ENCODE measurements around the gene ATXN10.
"Not testable (repeated sequence)": the region's sequence is repeated elsewhere in the genome, so short reads cannot be mapped to it uniquely, and the experiment has no call there.

The ATXN10 gene

DNA sequence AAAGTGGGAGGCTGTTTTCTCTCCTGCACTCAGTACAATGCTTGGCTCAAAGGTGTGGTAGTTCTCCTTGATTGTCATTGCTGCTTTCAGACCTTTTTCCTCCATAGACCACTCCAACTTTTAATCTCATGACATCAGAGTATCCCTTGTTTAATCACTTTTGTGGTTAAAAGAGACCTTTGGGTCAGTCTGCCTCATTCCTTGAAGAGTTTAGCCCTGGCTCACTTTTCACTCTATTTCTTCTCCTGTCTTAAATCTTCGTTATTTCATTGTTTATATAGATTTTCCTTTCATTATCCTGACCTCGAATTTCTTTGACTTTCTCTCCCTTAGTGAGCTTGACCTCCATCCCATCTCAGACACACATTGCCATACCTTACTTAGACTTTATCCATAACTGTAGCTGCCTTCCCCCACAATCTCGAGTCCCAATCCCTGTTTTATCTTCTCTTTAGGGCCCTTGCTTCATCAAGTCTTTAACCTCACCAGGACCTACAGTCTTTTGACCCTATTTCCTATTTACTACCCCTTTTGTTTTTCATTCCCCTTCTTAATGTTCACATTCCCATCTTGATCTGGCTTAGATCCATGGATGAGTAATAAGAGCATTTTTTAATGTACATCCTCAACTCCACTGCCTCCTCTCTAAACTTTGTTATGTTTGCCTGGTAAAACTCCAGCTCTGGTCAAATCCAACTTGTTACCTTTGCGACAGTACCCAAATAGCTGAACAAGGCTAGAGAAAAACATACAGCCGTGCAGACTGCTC is 9.5 kb downstream of the ATXN10 start:
- peak; percentile 60 for DNase-seq

DNA sequence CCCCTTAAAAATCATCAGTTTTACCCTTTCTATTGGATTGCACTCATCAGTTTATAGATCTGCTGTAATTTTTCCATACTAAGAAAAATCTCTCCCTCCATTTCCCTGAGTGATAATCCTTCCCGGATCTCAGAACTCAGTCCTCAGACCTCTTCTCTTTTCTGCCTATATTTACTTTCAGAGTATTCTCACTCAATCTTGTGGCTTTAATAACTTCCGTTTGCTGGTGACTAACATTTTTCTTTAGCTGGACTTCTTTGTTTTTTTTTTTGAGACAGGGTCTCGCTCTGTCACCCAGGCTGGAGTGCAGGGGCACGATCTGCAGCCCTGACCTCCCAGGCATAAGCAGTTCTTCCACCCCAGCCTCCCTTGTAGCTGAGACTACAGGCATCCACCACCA is 10.4 kb downstream of the ATXN10 start:
- DNase-seq, result no peak

DNA sequence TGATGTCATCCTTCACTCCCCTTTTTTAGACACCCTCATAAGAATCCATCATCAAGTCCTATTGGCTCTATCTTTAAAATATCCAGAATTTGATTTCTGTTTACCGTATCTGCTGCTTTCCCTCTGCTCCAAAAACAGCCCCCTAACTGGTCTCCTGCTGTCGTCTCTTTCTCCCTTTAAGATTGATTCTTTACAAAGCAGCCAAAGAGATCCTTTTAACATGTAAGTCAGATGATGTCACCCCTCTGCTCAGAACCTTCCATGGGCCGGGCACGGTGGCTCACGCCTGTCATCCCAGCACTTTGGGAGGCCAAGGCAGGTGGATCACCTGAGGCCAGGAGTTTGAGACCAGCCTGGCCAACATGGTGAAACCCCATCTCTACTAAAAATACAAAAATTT is 11.1 kb downstream of the ATXN10 start:
- DNase-seq, result not testable (repeated sequence)

DNA sequence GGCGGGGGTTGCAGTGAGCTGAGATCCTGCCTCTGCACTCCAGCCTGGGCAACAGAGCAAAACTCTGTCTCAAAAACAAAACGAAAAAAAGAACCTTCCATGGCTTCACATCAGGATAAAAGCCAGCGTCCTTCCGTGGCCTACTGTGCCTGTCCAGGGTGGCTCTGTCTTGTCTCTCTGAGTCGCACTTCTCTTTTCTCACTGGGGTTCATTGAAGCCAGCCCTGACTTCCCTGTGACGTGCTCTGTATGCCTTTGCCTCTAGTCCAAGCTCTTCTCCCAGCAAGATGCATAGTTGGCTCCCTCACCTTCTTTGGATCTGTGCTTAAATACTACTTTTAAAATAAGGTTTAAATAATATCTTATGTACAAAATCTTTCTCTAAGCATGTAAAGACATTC is 11.6 kb downstream of the ATXN10 start:
- no peak for DNase-seq

DNA sequence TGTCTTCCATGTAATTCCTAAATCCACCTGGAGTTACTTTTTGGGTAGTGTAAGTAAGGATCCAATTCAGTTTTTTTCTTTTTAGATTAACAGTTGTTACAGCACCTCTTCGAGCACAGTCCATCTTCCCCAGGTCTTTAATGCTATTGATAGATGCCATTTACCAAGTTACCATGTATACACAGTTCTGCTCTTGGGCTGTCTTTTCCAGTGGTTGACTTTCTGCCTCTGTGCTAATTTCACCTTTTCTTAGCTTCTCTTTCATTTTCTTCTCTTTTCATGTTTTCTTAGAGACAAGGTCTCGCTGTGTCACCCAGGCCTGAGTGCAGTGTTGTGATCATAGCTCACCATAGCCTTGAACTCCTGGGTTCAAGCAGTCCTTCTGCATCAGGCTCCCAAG is 12.0 kb downstream of the ATXN10 start:
- DNase-seq, result no peak

DNA sequence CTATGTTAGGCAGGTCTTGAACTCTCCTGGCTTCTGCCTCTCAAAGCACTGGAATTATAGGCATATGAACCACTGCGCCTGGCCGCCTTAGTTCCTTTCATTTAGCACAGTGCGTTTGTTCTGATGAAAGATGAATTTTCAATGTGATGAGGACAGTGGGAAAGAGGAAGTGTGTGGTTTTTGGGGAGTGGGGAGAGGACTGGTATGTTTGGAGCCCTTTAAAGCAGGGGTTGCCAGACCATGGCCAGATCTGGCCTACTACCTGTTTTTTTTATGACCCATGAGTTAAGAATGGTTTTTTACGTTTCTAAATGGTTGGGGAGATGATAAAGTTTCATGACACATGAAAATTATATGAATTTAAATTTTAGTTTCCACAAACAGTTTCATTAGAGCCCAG is 12.5 kb downstream of the ATXN10 start:
- no peak for DNase-seq

DNA sequence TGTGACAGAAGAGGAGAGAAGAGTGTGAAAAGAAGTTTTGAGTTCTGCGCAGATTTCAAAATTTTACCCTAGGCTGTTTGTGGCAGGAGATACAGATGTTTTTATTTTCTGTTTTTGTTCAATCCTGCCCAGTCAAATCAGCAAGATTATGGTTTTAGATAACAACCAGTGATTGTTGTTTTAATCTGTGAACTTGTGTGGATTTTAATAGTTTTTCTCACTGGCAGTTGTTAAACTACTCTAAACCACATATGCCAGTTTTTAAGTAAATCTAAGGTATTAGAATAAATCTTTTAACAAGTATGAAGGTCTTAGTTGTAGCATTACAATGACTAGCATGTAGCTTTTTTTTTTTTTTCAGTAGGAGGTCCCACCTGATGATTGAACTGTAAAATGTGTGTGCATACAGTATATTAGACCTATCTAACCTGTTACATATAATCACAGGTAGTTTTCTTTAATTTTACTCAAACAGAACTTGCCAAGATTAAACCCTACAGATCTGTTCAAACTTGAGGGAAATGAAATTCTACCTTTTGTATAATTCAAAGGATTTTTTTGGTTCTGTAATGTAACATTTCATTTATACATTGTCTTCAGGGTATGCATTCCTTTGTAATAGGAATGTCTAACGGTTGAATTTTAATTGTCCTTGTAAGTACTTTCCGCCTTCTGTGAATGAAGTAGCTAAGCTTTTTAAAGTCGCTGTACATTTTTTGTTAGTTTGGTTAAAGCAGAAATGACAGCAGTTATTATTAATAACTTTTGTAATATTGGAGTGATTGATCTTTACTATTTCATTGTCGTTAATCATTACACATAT is 13.3 kb downstream of the ATXN10 start:
- DNase-seq, result no peak

DNA sequence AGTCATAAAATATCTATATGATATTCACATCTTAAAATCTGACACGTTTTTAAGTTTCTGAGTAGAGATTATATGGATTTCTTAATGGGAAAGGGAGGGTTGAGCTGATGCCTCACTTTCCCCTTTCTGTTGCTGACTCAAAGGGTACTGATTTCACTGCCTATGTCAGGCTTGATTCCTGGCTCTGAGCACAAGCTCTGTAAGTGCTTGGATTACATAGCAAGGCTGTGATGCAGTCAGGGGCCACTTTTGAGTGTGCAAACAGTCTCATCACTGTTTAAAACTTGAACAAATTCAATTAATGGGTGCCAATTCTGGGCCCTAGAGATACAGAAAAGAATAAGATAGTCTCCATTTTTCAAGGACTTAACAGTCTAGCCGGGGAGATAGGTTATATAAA is 14.4 kb downstream of the ATXN10 start:
- DNase-seq, result no peak

DNA sequence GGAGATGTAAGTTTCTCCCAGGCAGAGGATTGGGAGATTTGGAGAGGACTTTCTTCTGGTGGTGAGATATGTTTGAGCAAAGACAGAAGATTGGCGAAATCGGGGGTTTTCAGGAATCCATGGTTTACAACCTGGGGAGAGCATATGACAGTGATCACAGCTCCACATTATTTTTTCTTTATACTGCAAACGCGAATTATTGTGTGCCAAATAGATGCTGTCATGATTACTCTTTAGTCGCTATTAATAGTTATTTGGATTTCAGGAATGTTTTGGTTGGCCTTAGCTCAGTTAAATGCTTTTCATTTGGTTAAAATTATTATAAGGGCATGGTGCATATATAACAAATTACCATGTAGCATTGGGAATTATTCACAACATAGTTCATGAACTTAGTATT is 15.2 kb downstream of the ATXN10 start:
- DNase-seq, result no peak

DNA sequence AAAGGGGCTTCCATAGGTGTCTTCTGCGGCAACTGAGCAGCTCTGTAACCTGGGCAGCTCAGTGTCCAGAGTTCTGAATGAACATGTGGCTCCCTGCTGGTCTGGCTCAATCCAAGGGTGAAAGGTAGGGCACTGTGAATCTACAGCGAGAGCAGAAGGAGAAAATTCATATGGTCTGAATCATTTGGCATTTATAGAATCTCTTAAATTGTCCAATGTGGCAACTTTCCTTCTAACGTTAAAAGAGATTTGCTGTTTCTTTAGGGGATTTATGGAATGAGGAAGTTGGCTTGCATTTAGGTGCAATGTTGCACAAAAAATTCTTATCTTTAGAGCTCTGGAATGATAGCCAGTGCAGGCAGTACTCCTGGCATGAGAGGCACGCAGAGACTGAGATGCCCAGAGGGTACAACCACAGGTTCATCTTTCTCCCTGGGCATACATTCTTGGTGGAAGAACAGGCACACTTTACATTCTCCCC is 17.0 kb downstream of the ATXN10 start:
- DNase-seq, result peak; percentile 92

DNA sequence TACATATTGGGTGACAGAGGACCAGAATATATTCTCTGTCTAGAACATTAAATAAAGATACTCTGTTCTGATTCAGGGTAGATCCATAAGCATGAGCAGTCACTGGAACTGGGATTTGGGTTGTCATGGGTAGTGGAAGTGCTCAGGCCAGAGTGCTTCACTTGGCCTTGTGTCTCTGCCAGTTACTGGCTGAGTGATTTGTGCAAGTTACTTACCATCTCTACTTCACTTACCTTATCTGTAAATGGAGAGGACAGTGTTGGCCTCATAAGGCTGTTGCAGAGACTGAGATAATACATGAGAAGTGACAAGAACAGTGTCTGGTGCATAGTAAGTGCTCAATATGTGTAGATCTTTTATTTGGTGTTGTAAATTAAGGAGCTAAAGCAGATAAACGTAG is 17.6 kb downstream of the ATXN10 start:
- no peak for DNase-seq

DNA sequence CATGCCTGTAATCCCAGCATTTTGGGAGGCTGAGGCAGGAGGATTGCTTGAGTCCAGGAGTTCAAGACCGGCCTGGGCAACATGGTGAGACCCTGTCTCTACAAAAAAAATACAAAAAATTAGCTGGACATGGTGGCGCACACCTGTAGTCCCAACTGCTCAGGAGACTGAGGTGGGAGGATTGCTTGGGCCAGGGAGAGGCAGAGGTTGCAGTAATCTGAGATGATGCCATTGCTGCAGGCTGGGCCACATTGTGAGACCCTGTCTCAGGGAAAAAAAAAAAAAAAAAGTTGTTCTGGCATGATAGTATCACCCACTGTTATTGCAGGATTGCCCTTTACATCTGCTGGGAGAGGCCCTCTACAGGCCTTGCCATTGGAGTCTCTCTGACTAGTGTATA is 18.4 kb downstream of the ATXN10 start:
- no peak for DNase-seq

DNA sequence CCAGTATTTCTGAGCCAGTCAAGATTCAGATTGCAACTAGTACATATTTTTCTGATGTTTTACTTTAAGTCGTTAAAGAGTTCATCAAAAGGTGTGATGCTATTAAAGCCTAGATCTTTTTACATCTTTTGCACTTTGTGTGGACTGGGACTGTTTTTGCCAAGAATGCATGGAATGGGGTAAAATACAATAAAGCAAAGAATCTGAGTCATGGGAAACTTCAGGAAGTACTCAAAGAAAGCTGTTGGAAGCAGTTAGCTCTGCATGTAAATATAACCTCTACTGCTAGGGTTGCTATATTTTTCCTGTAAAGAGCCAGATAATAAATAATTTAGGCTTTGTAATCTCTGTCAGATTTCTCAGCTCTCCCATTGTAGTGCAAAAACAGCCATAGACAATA is 20.9 kb downstream of the ATXN10 start:
- DNase-seq, result peak; percentile 15

DNA sequence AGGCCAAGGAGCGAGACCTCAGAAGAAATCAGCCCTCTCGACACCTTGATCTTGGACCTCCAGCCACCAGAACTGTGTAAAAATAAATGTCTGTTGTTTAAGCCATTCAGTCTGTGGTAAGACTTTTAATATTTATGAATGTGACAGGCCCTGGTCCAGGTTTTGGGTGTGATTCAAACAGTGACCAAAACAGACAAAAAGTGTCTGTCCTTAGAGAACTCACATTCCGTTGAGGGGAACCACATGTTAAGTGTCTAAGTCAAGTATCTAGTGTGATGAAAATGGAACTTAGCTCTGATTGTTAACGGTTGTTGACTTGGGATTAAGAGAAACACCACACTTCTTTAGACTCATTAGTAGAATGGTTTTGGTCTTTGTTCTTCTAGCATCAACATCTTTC is 22.2 kb downstream of the ATXN10 start:
- DNase-seq, result no peak

DNA sequence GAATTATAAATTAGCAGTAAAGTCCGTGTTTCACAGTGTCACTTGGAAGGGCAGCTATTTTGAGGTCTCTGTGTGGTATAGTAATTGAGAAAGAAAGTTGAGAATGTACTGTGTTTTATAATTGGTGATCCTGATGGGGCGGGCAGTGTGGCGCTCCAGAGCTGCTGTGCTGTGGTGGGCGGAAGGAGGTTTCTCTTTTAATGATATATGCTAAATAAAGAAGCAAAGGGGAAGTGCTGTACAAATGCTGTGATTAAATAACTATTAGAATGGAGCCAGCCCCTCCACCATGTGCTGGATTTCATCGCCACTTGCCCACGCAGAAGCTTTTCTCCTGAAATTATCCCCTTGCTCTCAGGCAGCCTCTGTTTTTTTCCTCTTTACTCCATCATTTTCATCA is 24.6 kb downstream of the ATXN10 start:
- DNase-seq, result no peak

DNA sequence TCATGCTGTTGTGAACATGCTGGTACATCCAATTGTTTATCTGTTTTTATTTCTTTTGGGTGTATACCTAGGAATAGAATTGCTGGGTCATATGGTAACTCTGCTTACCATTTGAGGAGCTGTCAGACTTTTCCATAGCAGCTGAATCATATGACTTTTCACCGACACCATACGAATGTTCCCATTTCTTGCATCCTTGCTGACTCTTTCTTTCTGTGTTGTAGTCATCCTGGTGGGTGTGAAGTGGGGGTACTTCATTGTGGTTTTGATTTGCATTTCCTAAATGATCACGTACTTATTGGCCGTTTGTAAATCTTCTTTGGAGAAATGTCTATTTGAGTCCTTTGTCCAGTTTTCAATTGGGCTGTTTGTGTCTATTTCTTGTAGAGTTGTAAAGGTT is 26.5 kb downstream of the ATXN10 start:
- DNase-seq, result no peak

DNA sequence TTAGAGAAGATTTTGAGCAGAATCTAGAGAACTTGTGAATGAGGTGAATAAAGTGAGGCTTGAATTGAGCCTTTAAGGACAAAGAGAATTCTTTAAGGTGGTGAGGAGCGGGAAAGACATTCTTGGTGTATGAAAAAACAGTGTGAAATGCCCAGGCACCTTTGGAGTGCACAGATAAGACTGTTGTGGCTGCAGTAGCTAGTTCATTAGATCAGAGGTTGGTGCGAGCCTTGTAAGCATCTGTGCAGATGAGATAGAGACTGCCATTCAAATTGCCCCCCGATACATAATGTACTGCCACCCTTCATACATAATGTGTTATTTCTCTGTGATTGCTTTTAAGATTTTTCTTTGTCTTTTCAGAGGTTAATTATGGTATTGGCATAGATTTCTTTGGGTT is 31.3 kb downstream of the ATXN10 start:
- no peak for DNase-seq

DNA sequence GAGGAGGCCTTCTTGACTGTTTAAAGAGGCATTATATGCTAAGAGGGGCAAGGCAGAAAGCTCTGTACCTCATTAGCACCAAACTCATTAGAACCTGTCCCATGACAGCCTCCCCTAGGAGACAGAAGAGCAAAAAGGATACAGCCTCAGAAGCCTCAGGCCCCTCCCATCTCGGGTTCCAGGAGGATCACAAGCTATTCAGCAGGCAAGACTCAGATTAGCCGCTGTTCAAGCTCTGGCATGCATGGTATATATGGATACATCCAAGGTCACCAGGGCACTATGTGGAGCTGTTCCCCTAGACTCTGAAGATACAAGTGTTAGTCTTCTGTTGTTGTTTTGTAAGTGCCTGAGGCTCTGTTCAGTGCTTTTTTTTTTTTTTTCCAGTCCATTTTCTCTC is 32.1 kb downstream of the ATXN10 start:
- DNase-seq, result no peak

DNA sequence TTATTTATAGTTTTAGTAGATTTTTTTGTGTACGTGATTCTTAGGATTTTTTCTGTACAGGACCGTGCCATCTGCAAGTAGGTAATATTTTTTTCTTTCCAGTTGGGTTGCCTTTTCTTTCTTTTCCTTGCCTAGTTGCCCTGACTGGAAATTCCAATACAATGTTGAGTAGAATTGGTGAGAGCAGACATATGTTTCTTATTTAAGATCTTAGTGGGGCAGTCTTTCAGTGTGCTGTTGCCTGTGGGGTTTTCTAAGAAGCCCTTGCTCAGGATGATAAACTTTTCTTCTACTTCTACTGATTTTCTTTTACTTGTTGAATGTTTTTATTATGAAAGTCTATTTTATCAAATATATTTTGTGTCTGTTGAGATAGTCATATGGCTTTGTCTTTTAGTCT is 33.0 kb downstream of the ATXN10 start:
- no peak for DNase-seq

DNA sequence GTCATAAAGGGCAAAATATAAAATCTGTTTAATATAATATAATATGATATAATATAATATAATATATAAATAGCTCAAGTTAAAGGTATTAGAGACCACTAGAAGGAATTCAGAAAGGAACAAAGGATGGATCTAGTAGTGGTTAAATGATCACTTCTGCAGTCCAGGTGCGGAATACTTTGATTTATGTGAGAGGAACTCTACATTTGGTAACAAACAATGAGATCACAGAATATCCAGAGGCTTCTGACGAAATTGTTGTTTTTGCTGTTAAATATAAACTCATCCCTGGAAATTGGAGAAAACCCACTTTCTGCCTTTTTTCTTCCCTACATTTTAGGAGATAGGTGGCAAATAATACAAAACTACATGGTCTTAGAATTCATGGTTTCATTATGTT is 36.0 kb downstream of the ATXN10 start:
- no peak for DNase-seq

DNA sequence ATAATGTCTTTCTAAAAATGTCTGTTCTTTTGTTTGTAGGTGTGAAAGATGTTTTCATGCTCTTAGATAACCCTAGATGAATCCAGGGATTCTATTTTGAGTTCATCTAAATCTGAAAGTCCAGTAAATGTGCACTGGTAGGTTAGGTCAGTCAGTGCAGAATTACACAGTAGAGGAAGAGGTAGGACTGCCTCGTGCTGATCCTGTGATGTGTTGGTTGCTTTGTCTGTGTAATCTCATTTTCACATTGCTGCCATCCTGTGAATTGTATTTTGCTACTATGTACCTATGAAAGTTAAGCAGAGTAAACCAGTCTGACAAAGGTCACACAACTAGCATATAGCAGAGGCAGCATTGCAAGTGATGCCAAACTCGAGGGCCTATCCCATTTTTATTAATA is 36.5 kb downstream of the ATXN10 start:
- no peak for DNase-seq

DNA sequence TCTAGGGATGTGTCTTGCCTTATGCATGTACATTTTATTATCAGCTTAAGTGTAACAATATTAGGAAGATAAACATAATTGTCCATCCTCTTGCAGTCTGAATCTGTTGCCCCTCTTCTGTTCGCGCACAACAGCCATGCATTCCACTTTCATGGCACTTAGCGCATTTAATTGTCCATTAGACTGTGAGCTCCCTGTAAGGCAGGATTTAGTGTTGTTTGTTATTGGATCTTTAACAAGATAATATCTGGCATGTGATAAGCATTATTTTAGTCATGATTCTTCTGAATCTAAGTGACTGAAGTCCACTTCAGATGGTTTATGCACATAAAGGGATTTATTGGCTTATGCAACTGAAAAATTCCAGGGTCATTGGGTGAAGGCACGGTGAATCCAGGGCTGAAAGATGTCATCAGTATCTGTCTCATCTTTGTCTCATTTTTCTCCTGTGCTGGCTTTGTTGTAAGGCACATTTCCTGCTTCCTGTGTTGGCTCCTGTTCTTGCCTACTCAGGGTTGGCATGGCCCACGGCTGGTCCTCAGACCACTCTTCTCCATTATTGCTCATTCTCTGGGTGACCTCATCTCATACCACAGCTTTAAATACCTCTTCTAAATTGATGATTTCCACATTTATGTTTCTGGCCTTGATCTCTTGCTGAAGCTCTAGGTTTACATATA is 37.6 kb downstream of the ATXN10 start:
- DNase-seq, result peak; percentile 65

DNA sequence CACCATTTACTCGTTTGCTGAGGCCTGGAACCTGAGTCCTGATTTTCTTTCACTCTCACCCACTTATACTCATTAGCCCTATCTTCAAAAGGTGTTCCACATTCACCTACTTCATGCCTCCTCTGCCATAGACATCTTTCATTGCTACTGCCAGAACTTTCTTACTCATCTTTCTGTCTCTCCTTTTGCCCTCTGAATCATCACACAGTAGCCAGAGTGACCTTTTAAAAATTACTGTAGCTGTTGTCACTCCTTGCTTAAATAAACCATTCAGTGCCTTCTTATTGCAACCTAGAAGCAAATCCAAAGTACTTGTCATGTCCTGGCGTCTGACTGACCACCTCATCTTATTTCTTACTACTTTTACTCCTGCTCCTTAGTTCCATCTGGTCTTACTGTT is 38.2 kb downstream of the ATXN10 start:
- DNase-seq, result peak; percentile 11

DNA sequence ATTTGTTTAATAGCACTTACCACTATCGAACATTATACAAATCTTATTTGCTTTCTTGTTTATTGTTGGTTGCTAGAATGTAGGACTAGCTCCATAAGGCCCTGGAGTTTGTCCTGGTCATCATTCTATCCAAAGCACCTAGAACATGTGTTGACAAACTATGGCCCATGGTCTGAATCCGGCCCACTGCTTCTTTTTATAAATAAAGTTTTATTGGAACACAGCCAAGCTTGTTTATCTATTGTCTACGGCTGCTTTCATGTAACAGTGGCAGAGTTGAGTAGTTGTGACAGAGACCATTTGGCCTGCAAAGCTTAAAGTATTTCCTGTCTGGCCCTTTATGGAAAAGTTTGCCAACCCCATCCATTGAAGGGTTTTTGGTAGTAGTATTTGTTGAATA is 38.8 kb downstream of the ATXN10 start:
- DNase-seq, result no peak

Data from NCI-H226 (cell line).